Middle frontal gyrus (tissue), 1 donor: ENCODE measurements around the gene TEX26.

ENCODE experiments used
- DNase-seq: peaks from one replicate; pipeline ENCODE4 v3.0.0-alpha.2; 2015; ENCODE audit warnings: low spot score; ENCODE audit errors: extremely low spot score

The TEX26 gene

DNA sequence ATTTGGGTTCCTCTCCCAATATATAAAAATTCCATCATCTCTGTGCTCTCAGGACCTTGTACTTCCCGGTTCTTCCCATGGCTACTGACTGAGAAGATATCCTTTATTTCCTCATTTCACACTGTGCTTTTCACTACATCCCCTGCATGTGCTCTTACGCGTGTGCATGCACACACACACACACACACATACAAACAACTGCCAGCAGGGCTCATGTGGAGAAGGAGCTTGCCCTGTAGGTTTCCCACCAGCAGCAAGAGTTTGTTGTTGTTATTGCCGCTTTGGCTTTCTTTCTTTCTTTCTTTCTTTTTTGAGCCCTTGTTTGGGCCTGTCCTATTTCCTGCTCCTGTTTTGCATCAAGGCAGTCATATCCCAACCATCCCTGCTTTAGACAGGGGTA, 43.6 kb downstream of the TEX26 start:
- DNase-seq = no peak

DNA sequence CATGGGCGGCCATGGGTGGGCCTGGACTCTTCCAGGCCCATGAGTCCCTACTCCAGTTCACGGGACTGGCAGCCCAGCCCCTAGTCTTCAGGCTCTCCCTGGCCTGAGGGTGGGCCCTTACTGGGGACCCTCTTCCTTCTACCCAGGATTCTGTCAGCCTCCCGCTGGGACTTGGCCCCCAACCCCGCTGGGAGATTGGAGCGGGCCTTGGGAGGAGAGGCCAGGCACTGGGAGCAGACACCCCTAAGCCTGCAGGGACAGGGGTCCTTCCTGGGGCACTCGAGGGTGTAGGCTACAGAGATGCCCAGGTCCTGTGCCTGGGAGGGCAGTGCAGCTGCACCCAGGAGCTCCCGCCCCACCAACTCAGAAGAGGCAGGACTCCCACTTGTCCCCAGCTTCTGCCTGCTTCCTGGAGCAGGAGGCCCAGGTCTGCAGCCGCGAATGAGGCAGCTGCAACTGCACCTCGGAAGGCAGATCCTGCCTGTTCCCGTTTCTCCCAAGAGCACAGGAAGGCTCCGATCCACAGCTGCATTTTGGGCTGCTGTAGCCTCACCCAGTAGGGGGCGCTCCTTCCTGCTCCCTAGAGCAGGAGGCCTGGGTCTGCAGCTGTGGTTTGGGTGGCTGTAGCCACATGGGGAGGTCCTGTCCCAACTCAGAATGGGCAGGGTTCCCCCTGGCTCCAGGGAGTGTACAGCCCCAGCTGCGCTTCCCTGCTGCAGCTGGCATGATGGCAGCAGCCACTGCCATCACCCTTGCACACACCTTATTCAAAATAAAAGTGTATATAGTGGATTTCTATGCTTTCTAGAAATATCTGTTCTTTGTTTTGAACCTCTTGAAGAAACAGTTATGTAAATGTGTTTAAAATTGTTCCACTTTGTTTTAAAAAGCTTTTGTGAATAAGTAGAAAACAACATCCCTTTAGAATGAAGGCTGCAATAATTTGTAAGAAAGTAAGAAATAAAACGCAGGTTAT, 46.8 kb downstream of the TEX26 start:
- DNase-seq = no peak

GRCh38 chr13:30982506-30982905, 50.0 kb downstream of the TEX26 start:
- DNase-seq = no peak

DNA sequence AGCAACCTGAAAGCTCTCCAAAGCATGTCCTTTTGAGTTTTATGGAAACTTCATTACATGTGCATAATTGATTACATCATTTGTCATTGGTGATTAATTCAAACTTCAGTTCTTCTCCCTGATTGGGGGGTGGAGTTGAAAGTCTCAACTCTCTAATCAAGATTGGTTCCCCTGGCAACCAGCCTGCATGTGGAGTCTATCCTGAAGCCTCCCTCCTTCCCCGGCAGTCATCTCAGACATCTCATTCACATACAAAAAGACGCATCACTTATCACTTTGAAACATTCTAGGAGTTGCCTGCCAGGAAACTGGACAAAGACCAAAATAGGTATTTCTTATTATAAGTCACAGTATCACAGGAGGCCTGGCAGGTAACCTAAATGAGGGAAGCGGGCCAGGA, 50.5 kb downstream of the TEX26 start:
- no peak for DNase-seq

GRCh38 chr13:30983431-30983830, 51.0 kb downstream of the TEX26 start:
- no peak for DNase-seq

DNA sequence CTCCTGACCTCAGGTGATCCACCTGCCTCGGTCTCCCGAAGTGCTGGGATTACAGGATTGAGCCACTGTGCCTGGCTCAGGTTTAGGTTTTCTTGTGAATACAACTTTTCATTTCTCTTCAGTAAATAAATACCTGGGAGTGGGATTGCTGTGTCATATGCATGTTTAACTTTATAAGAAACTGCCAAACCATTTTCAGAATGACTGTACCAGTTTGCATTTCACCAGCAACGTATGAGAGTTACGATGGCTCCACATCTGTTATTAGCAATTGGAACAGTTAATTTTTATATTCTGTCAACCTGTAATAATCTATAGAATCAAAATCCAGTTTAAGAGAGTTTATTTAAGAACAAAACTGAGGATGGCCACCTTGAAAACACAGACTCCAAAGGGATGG, 52.2 kb downstream of the TEX26 start:
- no peak for DNase-seq

DNA sequence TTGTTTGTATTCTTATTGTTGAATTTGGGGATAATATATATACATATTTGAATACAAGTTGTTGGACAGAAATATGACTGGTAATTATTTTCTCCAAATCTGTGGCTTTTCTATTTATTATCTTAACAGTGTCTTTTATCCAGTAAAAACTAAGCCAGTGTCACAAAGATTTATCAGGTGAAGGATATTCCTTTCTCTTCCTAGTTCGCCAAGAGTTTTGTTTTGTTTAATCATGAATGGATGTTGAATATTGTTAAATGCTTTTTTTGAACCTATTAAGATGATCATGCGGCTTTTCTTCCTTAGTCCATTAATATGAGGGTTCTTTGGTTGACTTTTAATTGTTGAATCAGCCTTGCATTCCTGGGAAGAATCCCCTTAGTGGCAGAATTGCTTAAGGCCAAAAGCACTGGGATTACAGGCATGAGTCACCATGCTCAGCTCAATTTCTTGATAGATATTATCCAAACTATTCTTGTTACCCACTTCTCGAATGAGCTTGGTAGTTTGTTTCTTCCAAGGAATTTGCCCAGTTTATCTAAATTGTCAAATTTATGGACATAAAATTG, 53.3 kb downstream of the TEX26 start:
- DNase-seq = no peak

GRCh38 chr13:30991184-30991583, 58.7 kb downstream of the TEX26 start:
- no peak for DNase-seq

DNA sequence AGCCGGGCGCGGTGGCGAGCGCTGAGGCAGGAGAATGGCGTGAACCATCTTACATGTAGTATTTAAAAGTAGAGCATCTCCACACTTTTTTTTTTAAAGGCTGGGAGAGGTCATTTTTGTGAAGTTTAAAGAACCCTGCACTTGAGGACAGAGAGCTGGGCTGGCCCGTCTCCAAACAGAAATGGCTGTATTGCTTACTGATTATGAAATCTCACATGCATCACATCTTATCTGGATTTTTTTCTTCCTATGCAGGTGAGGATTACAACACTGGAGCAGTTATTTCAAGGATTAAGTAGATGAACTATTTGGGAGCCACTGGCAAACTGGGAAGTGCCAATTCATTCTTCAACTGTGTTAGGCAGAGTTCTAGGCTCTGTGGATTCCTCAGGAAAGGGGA, 59.5 kb downstream of the TEX26 start:
- DNase-seq = no peak

GRCh38 chr13:30995331-30995730, 62.9 kb downstream of the TEX26 start:
- no peak for DNase-seq

- DNase-seq = no peak
Observed at GRCh38 chr13:30997697-30998096, 65.2 kb downstream of the TEX26 start.

GRCh38 chr13:30998136-30999088, 66.0 kb downstream of the TEX26 start:
- no peak for DNase-seq

- DNase-seq = no peak
Observed at GRCh38 chr13:31000889-31001288, 68.4 kb downstream of the TEX26 start.

GRCh38 chr13:31001647-31002046, 69.2 kb downstream of the TEX26 start:
- no peak for DNase-seq

GRCh38 chr13:31005066-31005465, 72.6 kb downstream of the TEX26 start:
- no peak for DNase-seq

GRCh38 chr13:31007417-31007816, 75.0 kb downstream of the TEX26 start:
- DNase-seq = no peak

GRCh38 chr13:31008400-31009115, 76.1 kb downstream of the TEX26 start:
- no peak for DNase-seq

GRCh38 chr13:31009166-31009565, 76.7 kb downstream of the TEX26 start:
- DNase-seq = no peak

- no peak for DNase-seq
Observed at GRCh38 chr13:31010296-31010695, 77.8 kb downstream of the TEX26 start.

- DNase-seq = no peak
Observed at GRCh38 chr13:31011193-31011860, 78.9 kb downstream of the TEX26 start.
